ENCODE data around the gene CHN1. TPM values are rescaled to one million over a fixed set of nuclear protein-coding genes. Genes with fewer than 3 reads are reported as not detected.

CHN1 gene
- total and polyA plus RNA-seq, 2 of the 8 experiments (the other 6 are each of a cell fraction or from before 2014, with no cell fraction given): 54.0 to 65.7 TPM

DNA sequence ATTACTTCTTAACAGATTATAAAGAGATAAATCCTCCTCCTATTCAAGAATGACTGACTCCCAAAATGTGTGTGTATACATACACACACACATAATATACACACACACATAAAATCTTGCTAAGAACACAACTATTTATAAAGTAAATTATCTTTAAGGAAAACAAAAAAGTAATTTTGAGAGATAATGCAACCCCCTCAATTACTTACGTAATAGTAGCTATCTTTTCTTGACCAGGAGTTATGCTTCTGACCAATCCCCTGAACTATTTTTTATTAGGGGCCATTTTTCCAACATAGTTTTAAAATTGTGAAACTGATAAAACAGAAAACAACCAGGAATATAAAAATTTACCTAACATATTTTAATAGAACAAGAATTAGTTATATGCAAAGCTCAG is 127.9 kb downstream of the CHN1 start:
- CTCF ChIA-PET (ENCODE audit: partially characterized antibody): interaction anchor here (1.6 to 1.9 kb wide), 2 partner anchors 12 to 101 kb away, joined by 7 to 9 read pairs; no protein-coding TSS in a partner anchor
- TF ChIP-seq EZH2 (IDR thresholded peaks at IDR 0.05; ENCODE audit: low read depth, low read length, severe bottlenecking) (no peak), BACH1 (IDR thresholded peaks at IDR 0.05; ENCODE audit: low read length) (no peak), CHD1 (IDR thresholded peaks at IDR 0.05; ENCODE audit: low read depth, low read length) (no peak), MAFK (IDR thresholded peaks at IDR 0.05; ENCODE audit: low read depth, low read length) (no peak), SIX5 (IDR thresholded peaks at IDR 0.05; ENCODE audit: low read depth, low read length) (no peak), TBP (IDR thresholded peaks at IDR 0.05; ENCODE audit: low read depth, low read length) (no peak)
- Histone ChIP-seq H4K8ac (ENCODE audit: extremely low read depth, insufficient read depth, low read length) (no peak overlapping the region), H2BK20ac (ENCODE audit: low read length) (no peak overlapping the region), H3K9ac (replicated peaks in 1 of 4; ENCODE audit: extremely low read depth in 1 of 4, low read depth in 3 of 4, low read length in 3 of 4) (no peak overlapping the region), H3K36me3 (ENCODE audit: control insufficient read depth in 2 of 4, insufficient read depth in 4 of 4, low read length in 3 of 4) (peaks cover 0 to 4% (median 1%) of the 10 kb centered on the region in 4 experiments; a peak in 2 of 8 replicates), H3K18ac (ENCODE audit: extremely low read depth, low read length) (no peak overlapping the region), H4K20me1 (replicated peaks in 1 of 2; ENCODE audit: control insufficient read depth in 1 of 2, insufficient read depth in 2 of 2, low read length in 2 of 2) (no peaks in the 10 kb centered on the region), H3K9me3 (ENCODE audit: insufficient read depth in 2 of 2, low read depth in 1 of 2, low read length in 1 of 2) (no peaks in the 10 kb centered on the region), H2BK12ac (ENCODE audit: low read depth, low read length) (no peak overlapping the region), H3K4me1 (replicated peaks in 1 of 4; ENCODE audit: control insufficient read depth in 3 of 4, insufficient read depth in 4 of 4, low read length in 3 of 4) (peaks cover 0 to 10% (median 8%) of the 10 kb centered on the region in 4 experiments; a peak in 3 of 7 replicates), H3K4me3 (ENCODE audit: extremely low read depth in 1 of 4, insufficient read depth in 2 of 4, low read depth in 3 of 4, low read length in 4 of 4) (no peak overlapping the region), H3K27ac (ENCODE audit: low read depth, low read length) (no peak overlapping the region), H3K27me3 (replicated peaks in 1 of 4; ENCODE audit: control insufficient read depth in 3 of 4, extremely low read depth in 1 of 4, insufficient read depth in 3 of 4, low read length in 3 of 4) (no peaks in the 10 kb centered on the region), H3K23me2 (ENCODE audit: low read depth, low read length) (no peaks in the 10 kb centered on the region), H3K4ac (replicated peaks; ENCODE audit: insufficient read length, low read depth, low read length) (no peak overlapping the region), H3K79me1 (ENCODE audit: low read depth, low read length) (no peaks in the 10 kb centered on the region), H4K91ac (replicated peaks; ENCODE audit: insufficient read length, low read length) (no peak overlapping the region), H3K79me2 (ENCODE audit: control insufficient read depth in 1 of 2, insufficient read depth in 2 of 2, low read length in 2 of 2) (peaks cover 0 to 2% of the 10 kb centered on the region in 2 experiments; a peak in 1 of 4 replicates), H4K5ac (ENCODE audit: insufficient read length, low read depth, low read length) (no peak overlapping the region), H2BK5ac (ENCODE audit: low read depth, low read length) (no peak overlapping the region), H2BK120ac (replicated peaks; ENCODE audit: low read depth, low read length) (no peak overlapping the region), H3K4me2 (ENCODE audit: insufficient read depth in 1 of 2, low read depth in 2 of 2, low read length in 2 of 2) (no peak overlapping the region), H2AK5ac (ENCODE audit: low read depth, low read length) (no peak overlapping the region), H3K14ac (ENCODE audit: insufficient read length) (no peak overlapping the region), H2BK15ac (ENCODE audit: low read length) (no peak overlapping the region), H3K56ac (replicated peaks; ENCODE audit: insufficient read length, low read depth, low read length) (no peak overlapping the region), H2AFZ (ENCODE audit: low read length) (no peak overlapping the region), H3K23ac (ENCODE audit: insufficient read length) (no peak overlapping the region)
- no peak for FAIRE-seq
- POLR2A ChIA-PET (ENCODE audit: partially characterized antibody): no interaction called here
- no peak for DNase-seq (ENCODE audit: low read depth in 1 of 2, low spot score in 2 of 2)
- WGBS, 2 experiments (ENCODE audit: extremely low coverage in 1 of 2, insufficient coverage in 1 of 2, insufficient read length in 1 of 2, insufficient replicate concordance in 2 of 2, low coverage in 1 of 2, low lambda C conversion rate in 2 of 2, missing lambda C conversion rate in 1 of 2): 91% methylated on average over 1 of the region's 1 CpG; no CpG with 5 or more reads in 1 of the 2 experiments

Data from H1 (cell line).